NCI-H1092 treated with DMSO at 0.1 percent for 48 hours (cell line): Measurements from ENCODE around the gene CRY2.

Source experiments
- DNase-seq: peaks from one replicate; lab custom pipeline; 2025; lab: John Stamatoyannopoulos, UW

Gene CRY2

GRCh38 chr11:45848654-45849081 is 1.4 kb downstream of the CRY2 start:
- DNase-seq = no peak

DNA sequence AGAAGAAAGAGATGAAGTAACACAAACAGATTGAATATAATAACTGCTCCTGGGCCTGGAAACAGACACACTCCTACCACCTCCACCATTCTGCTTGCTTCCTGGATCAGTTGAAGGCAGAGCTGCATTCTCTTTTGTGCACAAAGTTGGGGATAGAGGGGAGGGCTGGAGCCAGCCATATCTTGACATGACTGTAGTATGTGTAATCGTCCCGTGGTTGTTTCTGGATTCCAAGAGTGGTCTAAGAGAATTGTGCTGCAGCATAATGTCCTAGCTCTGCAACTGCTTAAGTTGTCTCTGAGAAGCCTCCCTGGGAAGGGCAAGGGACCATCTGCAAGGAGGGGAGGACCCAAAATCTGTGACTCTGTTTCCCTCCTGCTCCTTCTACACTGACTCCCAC is 3.2 kb downstream of the CRY2 start:
- no peak for DNase-seq

DNA sequence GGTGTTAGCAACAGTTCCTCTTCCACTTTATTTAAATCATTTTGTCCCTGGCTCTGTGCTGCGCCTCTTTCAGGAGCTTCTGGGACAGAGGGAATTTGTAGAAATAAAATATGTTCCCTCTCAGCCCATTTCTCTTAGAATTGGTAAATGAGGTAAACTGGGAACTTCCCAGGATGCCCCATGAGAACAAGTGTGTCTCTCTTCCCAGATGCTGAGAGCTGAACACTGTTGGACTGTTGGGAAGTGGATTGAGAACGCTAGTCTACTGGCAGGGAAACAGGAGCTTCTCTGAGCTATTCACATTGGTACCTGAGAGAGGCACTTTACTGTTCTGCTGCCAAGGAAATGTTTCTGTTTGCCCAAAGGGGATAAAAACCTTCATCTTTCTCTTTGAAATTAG is 4.0 kb downstream of the CRY2 start:
- no peak for DNase-seq

DNA sequence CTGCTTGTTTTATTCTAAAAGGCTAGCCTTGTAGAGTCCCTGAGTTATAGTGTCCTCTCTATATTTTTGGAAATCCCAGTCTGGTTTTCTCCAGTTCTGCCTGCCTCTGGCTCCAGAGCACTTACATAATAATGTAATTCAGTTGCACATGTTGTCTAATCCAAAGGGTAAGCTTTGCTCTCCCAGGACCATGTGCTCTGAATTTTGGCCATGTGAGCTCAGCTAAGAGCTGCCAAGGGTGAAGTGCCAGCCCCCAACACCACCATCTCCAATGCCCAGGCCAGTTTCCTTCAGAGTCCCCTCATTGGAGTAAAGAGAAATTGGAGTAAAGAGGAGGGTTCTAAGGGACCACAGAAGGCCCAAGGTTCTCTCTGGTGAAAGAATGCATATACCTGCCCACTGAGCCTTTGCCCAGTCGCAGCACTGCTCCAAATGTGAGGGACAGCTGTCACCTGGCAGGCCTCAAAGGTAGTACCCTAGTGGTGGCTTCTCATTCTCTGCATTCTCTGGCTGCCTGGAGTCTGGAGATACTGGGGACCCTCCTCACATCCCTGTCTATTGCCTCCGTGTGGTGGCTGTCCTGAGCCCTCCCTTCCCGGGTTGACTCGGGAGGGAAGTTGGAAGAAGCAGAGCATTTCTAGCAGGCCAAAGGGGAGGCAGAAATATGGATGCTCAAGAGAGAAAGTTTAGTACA is 4.9 kb downstream of the CRY2 start:
- no peak for DNase-seq

- DNase-seq = no peak
These were observed 5.4 kb downstream of the CRY2 start for GRCh38 chr11:45852712-45853101.

- DNase-seq = no peak
These were observed 6.3 kb downstream of the CRY2 start for GRCh38 chr11:45853332-45854219.

GRCh38 chr11:45855308-45855707 is 8.0 kb downstream of the CRY2 start:
- no peak for DNase-seq

DNA sequence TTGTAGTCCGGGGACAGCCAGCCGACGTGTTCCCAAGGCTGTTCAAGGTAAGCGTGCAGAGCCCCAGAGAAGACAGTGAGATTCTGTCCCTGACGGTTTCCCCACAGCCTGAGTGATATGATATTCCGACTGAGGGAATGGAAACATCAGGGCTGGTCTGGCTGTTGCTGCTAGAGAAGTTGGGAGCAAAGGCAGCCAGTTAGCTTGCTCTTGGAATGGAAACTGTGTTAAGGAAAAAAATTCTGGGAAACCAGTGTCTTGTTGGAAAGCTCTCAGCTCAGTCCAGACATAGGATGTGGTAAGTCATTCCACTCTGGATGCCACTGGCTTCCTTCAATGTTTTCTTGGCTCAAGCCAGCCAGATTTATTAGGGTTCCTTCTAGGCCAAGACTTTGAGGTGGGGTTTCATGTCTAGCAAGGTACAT is 8.8 kb downstream of the CRY2 start:
- no peak for DNase-seq

DNA sequence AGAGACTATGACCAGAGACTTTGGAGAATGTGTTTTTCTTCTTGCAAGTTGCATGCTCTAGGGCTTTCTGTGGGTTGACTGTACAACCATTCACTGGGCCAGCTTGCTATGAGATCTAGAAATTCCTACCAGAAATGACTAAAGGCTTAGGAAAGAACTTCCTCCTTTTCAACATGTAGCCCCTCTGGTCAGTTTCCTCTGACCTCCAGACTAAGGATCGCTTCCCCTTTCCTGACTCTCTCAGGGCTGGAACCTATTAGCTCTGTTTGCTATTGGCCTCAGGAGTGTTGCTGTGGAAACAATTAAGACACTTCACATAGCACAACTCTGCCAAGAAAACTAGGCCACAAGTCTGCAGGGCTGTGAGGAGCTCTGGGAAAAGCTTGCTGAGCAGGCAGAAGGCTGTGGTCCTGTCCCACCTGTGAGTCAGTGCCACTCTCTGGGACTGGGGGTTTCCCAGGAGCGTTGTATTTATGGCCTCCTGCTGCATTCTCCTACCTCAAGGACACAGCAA is 10.7 kb downstream of the CRY2 start:
- peak; percentile 12 for DNase-seq

GRCh38 chr11:45858751-45859398 is 11.6 kb downstream of the CRY2 start:
- no peak for DNase-seq

GRCh38 chr11:45859661-45860140 is 12.4 kb downstream of the CRY2 start:
- peak; percentile 80 for DNase-seq

DNA sequence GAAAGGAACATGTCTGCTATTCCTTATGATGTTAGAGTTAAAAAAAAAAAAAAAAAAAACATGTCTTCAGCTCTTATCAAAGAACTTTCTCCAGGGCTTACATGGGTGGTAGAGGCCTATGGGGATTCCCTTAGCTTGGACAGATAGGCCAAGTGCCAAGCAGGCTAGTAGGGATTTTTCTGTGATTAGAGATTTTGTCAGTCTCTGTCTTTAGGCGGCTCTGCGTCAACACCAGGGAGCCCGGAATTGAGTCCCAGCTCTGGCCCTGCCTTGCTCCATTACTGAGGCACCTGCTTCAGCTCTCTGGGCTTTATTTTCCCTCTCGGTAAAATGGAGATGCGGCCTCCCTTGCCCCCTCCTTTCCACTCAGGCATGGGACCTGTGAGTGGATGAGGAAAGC is 13.1 kb downstream of the CRY2 start:
- no peak for DNase-seq

DNA sequence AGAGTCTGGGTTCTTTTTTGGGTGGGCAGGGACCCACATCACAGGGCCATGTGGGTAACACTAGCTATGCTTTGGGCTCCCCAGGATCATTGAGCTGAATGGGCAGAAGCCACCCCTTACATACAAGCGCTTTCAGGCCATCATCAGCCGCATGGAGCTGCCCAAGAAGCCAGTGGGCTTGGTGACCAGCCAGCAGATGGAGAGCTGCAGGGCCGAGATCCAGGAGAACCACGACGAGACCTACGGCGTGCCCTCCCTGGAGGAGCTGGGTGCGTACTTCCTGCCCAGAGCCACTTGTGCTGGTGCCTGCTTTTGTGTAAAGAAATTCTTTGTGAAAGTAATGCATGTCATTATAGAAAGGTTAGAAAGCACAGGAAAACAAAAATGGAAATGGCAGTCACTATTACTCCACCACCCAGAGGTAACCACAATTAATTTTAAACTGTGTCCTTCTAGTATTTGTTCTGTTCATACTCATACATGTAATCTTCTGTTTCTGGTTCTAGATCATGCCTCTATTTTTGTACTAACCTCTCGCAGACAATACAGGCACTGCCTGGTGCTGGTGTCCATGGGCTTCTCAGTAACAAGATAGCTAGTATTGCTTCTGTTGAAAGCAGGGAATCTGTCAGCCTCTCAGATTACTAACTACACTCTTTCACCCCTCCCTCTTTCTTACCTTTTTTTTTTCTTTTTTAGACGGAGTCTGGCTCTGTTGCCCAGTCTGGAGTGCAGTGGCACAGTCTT is 13.7 kb downstream of the CRY2 start:
- no peak for DNase-seq

GRCh38 chr11:45864041-45864440 is 16.8 kb downstream of the CRY2 start:
- DNase-seq = no peak

DNA sequence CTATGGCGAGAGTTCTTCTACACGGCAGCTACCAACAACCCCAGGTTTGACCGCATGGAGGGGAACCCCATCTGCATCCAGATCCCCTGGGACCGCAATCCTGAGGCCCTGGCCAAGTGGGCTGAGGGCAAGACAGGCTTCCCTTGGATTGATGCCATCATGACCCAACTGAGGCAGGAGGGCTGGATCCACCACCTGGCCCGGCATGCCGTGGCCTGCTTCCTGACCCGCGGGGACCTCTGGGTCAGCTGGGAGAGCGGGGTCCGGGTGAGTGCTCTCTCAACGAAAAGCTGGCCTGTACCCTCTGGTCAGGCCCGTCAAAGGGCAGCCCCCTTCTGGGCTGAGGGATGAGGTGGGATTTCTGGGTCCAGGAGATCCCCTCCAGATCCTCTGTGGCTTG is 22.3 kb downstream of the CRY2 start:
- no peak for DNase-seq

DNA sequence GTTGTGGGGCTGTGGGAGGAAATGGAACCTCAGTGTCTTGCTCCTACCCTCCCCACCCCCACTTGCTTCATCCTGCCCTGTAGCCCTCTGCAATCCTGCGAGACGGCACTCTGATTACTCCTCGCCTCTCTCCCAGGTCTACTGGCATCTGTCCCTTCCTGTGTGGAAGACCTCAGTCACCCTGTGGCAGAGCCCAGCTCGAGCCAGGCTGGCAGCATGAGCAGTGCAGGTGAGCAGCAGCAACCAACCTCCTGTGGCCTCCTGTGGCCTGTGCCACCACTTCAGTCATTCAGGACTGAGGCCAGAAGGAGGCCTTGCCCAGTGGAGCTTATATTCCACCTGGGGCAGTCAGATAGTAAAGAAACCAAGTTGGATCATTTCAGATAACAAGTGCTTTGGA is 23.4 kb downstream of the CRY2 start:
- no peak for DNase-seq

DNA sequence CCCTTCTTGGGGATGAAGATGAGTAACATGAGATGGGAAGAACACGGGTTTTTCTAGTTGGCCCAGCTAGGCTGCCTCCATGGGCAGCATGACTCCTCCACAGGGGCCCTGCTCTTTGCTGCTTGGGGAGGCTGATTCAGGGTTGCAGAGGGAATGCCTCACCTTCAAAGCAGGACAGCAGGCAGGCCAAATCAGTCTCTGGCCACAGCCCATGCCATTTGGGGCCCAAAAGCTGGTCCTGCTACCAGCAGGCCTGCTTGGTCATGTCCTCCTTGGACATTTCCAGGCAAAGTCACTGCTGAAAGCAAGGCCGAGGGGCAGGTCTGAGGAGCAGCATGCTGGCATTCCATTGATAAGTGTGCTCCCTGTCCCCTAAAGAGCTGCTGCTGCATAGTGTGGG is 24.4 kb downstream of the CRY2 start:
- no peak for DNase-seq

GRCh38 chr11:45872651-45873356 is 25.5 kb downstream of the CRY2 start:
- peak; percentile 58 for DNase-seq

DNA sequence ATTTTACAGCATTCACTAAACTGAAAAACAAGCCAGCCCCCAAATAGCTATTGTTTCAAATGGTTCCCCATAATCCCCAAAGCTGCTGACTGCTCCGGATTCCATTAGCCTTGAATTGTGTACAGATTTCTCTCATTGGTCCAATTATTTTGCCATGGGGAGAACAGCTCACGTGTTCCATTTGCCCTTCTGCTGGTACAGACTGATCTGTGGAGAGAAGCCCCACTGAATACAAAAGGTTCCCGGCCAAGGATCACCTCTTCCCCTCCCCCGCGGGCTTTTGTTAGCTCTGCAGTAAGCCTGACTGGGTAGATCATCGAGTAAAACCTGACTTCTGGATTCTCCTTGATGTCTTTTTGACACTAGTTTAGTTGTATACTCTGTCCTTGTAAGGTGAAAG is 29.1 kb downstream of the CRY2 start:
- DNase-seq = no peak

DNA sequence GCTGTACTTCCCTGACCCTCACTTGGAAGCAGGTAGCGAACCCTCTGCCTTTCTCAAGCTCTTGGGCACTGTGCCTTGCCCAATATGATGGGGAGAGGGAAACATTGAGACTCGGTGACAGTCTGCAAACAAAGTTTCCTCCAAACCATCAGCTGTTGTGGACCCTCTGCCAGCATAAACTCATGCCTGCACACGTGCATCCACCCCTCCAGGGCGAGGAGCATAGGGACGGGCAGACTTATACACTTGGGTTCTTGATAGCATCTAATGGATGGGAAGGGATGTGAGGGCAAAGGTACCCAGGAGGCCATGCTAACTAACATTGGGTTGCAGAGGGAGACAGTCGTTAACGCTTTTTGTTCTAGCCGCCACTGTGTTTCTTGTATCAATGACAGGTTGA is 29.9 kb downstream of the CRY2 start:
- DNase-seq = no peak

DNA sequence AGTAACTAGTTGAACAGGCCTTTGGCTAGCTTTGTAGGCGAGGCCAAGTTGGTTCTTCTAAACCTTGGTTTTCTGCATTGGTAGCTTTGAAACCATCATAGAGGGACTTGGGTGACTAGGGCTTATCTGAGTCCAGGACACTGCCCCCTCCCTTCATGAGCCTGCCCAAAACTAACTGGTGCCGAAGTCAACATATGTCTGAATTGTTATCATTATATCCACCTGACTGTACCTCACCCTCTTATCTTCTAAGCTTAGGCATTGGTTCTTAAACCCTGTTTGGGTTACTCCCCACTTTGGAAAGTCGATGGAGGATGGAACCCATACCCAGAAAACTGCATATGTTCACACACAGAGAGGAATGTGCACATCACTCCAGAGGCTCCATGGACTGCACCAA is 30.6 kb downstream of the CRY2 start:
- no peak for DNase-seq
